H9 (cell line): ENCODE measurements around the gene CPSF4L. TPM values are rescaled to one million over a fixed set of nuclear protein-coding genes. Genes with fewer than 3 reads are reported as not detected.

Experiments used
- DNase-seq: peaks from one replicate; pipeline ENCODE4 v3.0.0-alpha.2; 2017
- H2AFZ ChIP-seq: one replicate; pipeline ENCODE4 v1.6.1; 2013; ENCODE audit warnings: mild to moderate bottlenecking, low read length, control low read depth, moderate library complexity
- H2AK5ac ChIP-seq: 2 replicates; pipeline ENCODE4 v1.6.1; 2013; ENCODE audit warnings: low read length, control low read depth, mixed read lengths; ENCODE audit not compliant: insufficient read length
- H2BK120ac ChIP-seq: one replicate; pipeline ENCODE4 v1.6.1; 2013; ENCODE audit warnings: low read depth, mild to moderate bottlenecking, low read length, control low read depth, inconsistent platforms; ENCODE audit not compliant: poor library complexity, severe bottlenecking
- H2BK12ac ChIP-seq: 2 replicates; pipeline ENCODE4 v1.6.1; 2013; ENCODE audit warnings: low read length, control low read depth, mixed read lengths, low read depth; ENCODE audit not compliant: insufficient read length
- H2BK15ac ChIP-seq: 2 replicates; pipeline ENCODE4 v1.6.1; 2013; ENCODE audit warnings: low read depth, low read length, control low read depth
- H2BK20ac ChIP-seq: one replicate; pipeline ENCODE4 v1.6.1; 2013; ENCODE audit warnings: low read depth, mild to moderate bottlenecking, low read length, control low read depth, inconsistent platforms; ENCODE audit not compliant: poor library complexity, severe bottlenecking
- H2BK5ac ChIP-seq: 2 replicates; pipeline ENCODE4 v1.6.1; 2013; ENCODE audit warnings: low read length, control low read depth, mixed read lengths; ENCODE audit not compliant: insufficient read length
- H3K14ac ChIP-seq: 2 replicates; pipeline ENCODE4 v1.6.1; 2013; ENCODE audit warnings: low read length, control low read depth; ENCODE audit not compliant: insufficient read depth
- H3K18ac ChIP-seq: 2 replicates; pipeline ENCODE4 v1.6.1; 2013; ENCODE audit warnings: low read depth, mild to moderate bottlenecking, mixed read lengths, low read length, control low read depth; ENCODE audit not compliant: insufficient read length
- H3K23ac ChIP-seq: 2 replicates; pipeline ENCODE4 v1.6.1; 2013; ENCODE audit warnings: low read length, control low read depth, mixed read lengths, low read depth; ENCODE audit not compliant: insufficient read length
- H3K23me2 ChIP-seq: 2 replicates; pipeline ENCODE4 v1.6.1; 2013; ENCODE audit warnings: low read depth, mild to moderate bottlenecking, mixed read lengths, low read length, control low read depth; ENCODE audit not compliant: insufficient read length, poor library complexity, severe bottlenecking
- H3K27ac ChIP-seq: 2 replicates; pipeline ENCODE4 v1.5.1; 2013; ENCODE audit warnings: low read length, control low read depth, mixed read lengths, low read depth; ENCODE audit not compliant: insufficient read length
- H3K27me3 ChIP-seq: 2 replicates; pipeline ENCODE4 v1.6.1; 2013; ENCODE audit warnings: low read length, control low read depth, inconsistent platforms; ENCODE audit not compliant: insufficient read depth
- H3K4ac ChIP-seq: 2 replicates; pipeline ENCODE4 v1.6.1; 2013; ENCODE audit warnings: low read depth, mild to moderate bottlenecking, control low read depth, inconsistent platforms, low read length, moderate library complexity
- H3K4me1 ChIP-seq: 2 replicates; pipeline ENCODE4 v1.6.1; 2013; ENCODE audit warnings: low read length, control low read depth, inconsistent platforms; ENCODE audit not compliant: insufficient read depth
- H3K4me2 ChIP-seq: 2 replicates; pipeline ENCODE4 v1.6.1; 2013; ENCODE audit warnings: low read length, control low read depth, mixed read lengths; ENCODE audit not compliant: insufficient read length, insufficient read depth
- H3K56ac ChIP-seq: 2 replicates; pipeline ENCODE4 v1.6.1; 2013; ENCODE audit warnings: low read depth, mild to moderate bottlenecking, mixed read lengths, low read length, control low read depth; ENCODE audit not compliant: insufficient read length
- H3K79me1 ChIP-seq: 2 replicates; pipeline ENCODE4 v1.6.1; 2013; ENCODE audit warnings: low read depth, mild to moderate bottlenecking, moderate library complexity, low read length, control low read depth, inconsistent platforms; ENCODE audit not compliant: insufficient read depth, poor library complexity, severe bottlenecking
- H3K79me2 ChIP-seq: 2 replicates; pipeline ENCODE4 v1.6.1; 2013; ENCODE audit warnings: low read length, control low read depth, inconsistent platforms; ENCODE audit not compliant: insufficient read depth
- H3K9ac ChIP-seq: 2 replicates; pipeline ENCODE4 v1.6.1; 2013; ENCODE audit warnings: low read length, control low read depth, mixed read lengths; ENCODE audit not compliant: insufficient read length; ENCODE audit errors: extremely low read depth
- H3K9me3 ChIP-seq: one replicate; pipeline ENCODE4 v1.6.1; 2013; ENCODE audit warnings: low read depth, low read length, inconsistent platforms; ENCODE audit not compliant: control insufficient read depth
- H3T11ph ChIP-seq: one replicate; pipeline ENCODE4 v1.6.1; 2013; ENCODE audit warnings: mild to moderate bottlenecking, low read length, control low read depth, inconsistent platforms
- H4K20me1 ChIP-seq: one replicate; pipeline ENCODE4 v1.6.1; 2013; ENCODE audit not compliant: control insufficient read depth, insufficient read length, insufficient read depth
- H4K5ac ChIP-seq: 2 replicates; pipeline ENCODE4 v1.6.1; 2013; ENCODE audit warnings: low read depth, mild to moderate bottlenecking, mixed read lengths, low read length, control low read depth; ENCODE audit not compliant: insufficient read length
- H4K8ac ChIP-seq: replicated peaks from 2 replicates; pipeline ENCODE4 v1.6.1; 2013; ENCODE audit warnings: low read length, control low read depth, mixed read lengths, low read depth; ENCODE audit not compliant: insufficient read length
- H4K91ac ChIP-seq: 2 replicates; pipeline ENCODE4 v1.6.1; 2013; ENCODE audit warnings: low read depth, mild to moderate bottlenecking, moderate library complexity, mixed read lengths, low read length, control low read depth; ENCODE audit not compliant: insufficient read length
- H3K27ac Mint-ChIP-seq, 3 experiments: 2 replicates in 2 of 3; 3 replicates in 1 of 3; pipeline ENCODE4 v1.8.0; 2020 to 2021; ENCODE audit warnings: mixed read lengths in 3 of 3, mild to moderate bottlenecking in 1 of 3, moderate library complexity in 1 of 3
- H3K27me3 Mint-ChIP-seq: 2 replicates; pipeline ENCODE4 v1.8.0; 2021; ENCODE audit warnings: low read depth, mild to moderate bottlenecking, moderate library complexity, mixed read lengths
- H3K36me3 Mint-ChIP-seq, 3 experiments: 2 replicates in 2 of 3; 3 replicates in 1 of 3; pipeline ENCODE4 v1.8.0; 2020 to 2021; ENCODE audit warnings: low read depth in 3 of 3, mixed read lengths in 3 of 3; ENCODE audit not compliant: insufficient read depth in 1 of 3
- H3K4me1 Mint-ChIP-seq, 2 experiments: 2 replicates each; pipeline ENCODE4 v1.8.0; 2020; ENCODE audit warnings: mixed read lengths in 2 of 2
- H3K4me3 Mint-ChIP-seq, 2 experiments: 2 replicates in 1 of 2; 3 replicates in 1 of 2; pipeline ENCODE4 v1.8.0; 2020 to 2021; ENCODE audit warnings: mild to moderate bottlenecking in 2 of 2, mixed read lengths in 2 of 2, moderate library complexity in 1 of 2
- H3K9me3 Mint-ChIP-seq, 2 experiments: 2 replicates in 1 of 2; 3 replicates in 1 of 2; pipeline ENCODE4 v1.8.0; 2020; ENCODE audit warnings: mild to moderate bottlenecking in 2 of 2, mixed read lengths in 2 of 2, moderate library complexity in 1 of 2
- WGBS: extraction: QIAGEN DNeasy Blood & Tissue Kit; methylation state at CpG from one replicate; pipeline ENCODE4 v1.1.7; 2013; ENCODE audit warnings: missing lambda C conversion rate, low lambda C conversion rate, mixed read lengths; ENCODE audit not compliant: insufficient read length; ENCODE audit errors: extremely low coverage; 5-methylcytosine and 5-hydroxymethylcytosine counted together
- total RNA-seq: library from RNA; stranded (reverse); gene quantifications from 2 replicates; pipeline ENCODE4 v1.2.1, GENCODE V29; 2021
- TF ChIP-seq, protein P1 (sequence below): fragments of 200-600 bp; sonication (generic); conservative IDR thresholded peaks from 3 replicates; pipeline ENCODE4 v1.8.0; 2021; ENCODE audit warnings: antibody characterized with exemption, mild to moderate bottlenecking

Gene CPSF4L
- total RNA-seq, 1 experiment from 2014 or later: not detected

GRCh38 chr17:73292031-73292531 lies 30.4 kb upstream of the CPSF4L start:
- Histone ChIP-seq H3K23me2 (no peaks in the 10 kb centered on the region), H2AFZ (no peak overlapping the region), H3K27ac (no peak overlapping the region), H3K9me3 (no peaks in the 10 kb centered on the region), H3K79me2 (no peaks in the 10 kb centered on the region), H4K91ac (no peak overlapping the region), H2BK20ac (no peak overlapping the region), H2AK5ac (no peak overlapping the region), H2BK120ac (no peak overlapping the region), H4K8ac (no peak overlapping the region), H2BK5ac (no peak overlapping the region), H3K4me1 (no peaks in the 10 kb centered on the region), H3K4me2 (no peak overlapping the region), H3K23ac (no peak overlapping the region), H3K18ac (no peak overlapping the region), H4K5ac (no peak overlapping the region), H3K4ac (no peak overlapping the region), H3K79me1 (no peaks in the 10 kb centered on the region), H3K56ac (no peak overlapping the region), H3K27me3 (no peaks in the 10 kb centered on the region), H2BK15ac (no peak overlapping the region), H3T11ph (no peak overlapping the region), H4K20me1 (no peaks in the 10 kb centered on the region), H3K14ac (no peak overlapping the region; the same call in 1 of the 2 replicates), H3K9ac (no peak overlapping the region), H2BK12ac (no peak overlapping the region)
- Mint-ChIP-seq H3K27me3 (no peaks in the 10 kb centered on the region), H3K9me3 (no peaks in the 10 kb centered on the region), H3K4me1 (peaks cover 19 to 26% of the 10 kb centered on the region in 2 experiments), H3K27ac (peak overlapping the region in 1 of 3 experiments; percentile 82; a peak in 3 of 7 replicates), H3K4me3 (no peak overlapping the region), H3K36me3 (no peaks in the 10 kb centered on the region; a peak in 1 of 7 replicates)
- peak; percentile 25 for DNase-seq
- TF ChIP-seq, protein P1, sequence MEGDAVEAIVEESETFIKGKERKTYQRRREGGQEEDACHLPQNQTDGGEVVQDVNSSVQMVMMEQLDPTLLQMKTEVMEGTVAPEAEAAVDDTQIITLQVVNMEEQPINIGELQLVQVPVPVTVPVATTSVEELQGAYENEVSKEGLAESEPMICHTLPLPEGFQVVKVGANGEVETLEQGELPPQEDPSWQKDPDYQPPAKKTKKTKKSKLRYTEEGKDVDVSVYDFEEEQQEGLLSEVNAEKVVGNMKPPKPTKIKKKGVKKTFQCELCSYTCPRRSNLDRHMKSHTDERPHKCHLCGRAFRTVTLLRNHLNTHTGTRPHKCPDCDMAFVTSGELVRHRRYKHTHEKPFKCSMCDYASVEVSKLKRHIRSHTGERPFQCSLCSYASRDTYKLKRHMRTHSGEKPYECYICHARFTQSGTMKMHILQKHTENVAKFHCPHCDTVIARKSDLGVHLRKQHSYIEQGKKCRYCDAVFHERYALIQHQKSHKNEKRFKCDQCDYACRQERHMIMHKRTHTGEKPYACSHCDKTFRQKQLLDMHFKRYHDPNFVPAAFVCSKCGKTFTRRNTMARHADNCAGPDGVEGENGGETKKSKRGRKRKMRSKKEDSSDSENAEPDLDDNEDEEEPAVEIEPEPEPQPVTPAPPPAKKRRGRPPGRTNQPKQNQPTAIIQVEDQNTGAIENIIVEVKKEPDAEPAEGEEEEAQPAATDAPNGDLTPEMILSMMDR: no peak
- WGBS: no CpG with 5 or more reads among the region's 12 CpGs
